IMR-90 (cell line): ENCODE results near the gene RBKS. TPM values are rescaled to one million over a fixed set of nuclear protein-coding genes. Genes with fewer than 3 reads are reported as not detected.
A peak's percentile ranks its signal among the peaks of the same experiment; 100 is the strongest.

Experiments used
- ATAC-seq: fragments of 200-7000 bp; cut with Tn5 transposase; 2 replicates; pipeline ENCODE4 v1.9.1; 2020; ENCODE audit warnings: low read depth, mild to moderate bottlenecking, moderate library complexity
- BruUV-seq: library from RNA; stranded (reverse); fragments of 400-500 nt; replicated peaks from 2 replicates; lab custom pipeline; 2021; lab: Mats Ljungman, UMichigan
- CTCF ChIA-PET: fragments of 300-600 bp; formaldehyde crosslinking; extraction: SDS; loops from one replicate; lab custom pipeline; 2021; ENCODE audit warnings: antibody characterized with exemption; lab: Yijun Ruan, JAX
- POLR2A ChIA-PET: fragments of 300-600 bp; sonication (Branson Sonifier 250); formaldehyde crosslinking; loops from one replicate; lab custom pipeline; 2022; ENCODE audit warnings: antibody characterized with exemption; ENCODE audit not compliant: unreplicated experiment; lab: Charles Lee
- DNase-seq: peaks from one replicate; pipeline ENCODE4 v3.0.0; 2013
- H2AFZ ChIP-seq: replicated peaks from 2 replicates; pipeline ENCODE3; 2013; ENCODE audit warnings: low read length, mild to moderate bottlenecking; ENCODE audit not compliant: poor library complexity
- H2AK5ac ChIP-seq: 2 replicates; pipeline ENCODE4 v1.6.1; 2013; ENCODE audit warnings: low read depth, low read length, inconsistent platforms
- H2AK9ac ChIP-seq: replicated peaks from 2 replicates; pipeline ENCODE3; 2013; ENCODE audit warnings: mild to moderate bottlenecking, low read depth, low read length, moderate library complexity; ENCODE audit not compliant: poor library complexity
- H2BK120ac ChIP-seq: 2 replicates; pipeline ENCODE4 v1.6.1; 2013; ENCODE audit warnings: low read depth, low read length, inconsistent platforms
- H2BK15ac ChIP-seq: 3 replicates; pipeline ENCODE4 v1.6.1; 2013; ENCODE audit warnings: low read depth, low read length, inconsistent platforms
- H2BK20ac ChIP-seq: 2 replicates; pipeline ENCODE4 v1.6.1; 2013; ENCODE audit warnings: low read depth, mild to moderate bottlenecking, inconsistent platforms, low read length, moderate library complexity
- H2BK5ac ChIP-seq: 2 replicates; pipeline ENCODE4 v1.6.1; 2013; ENCODE audit warnings: mild to moderate bottlenecking, low read depth, low read length, inconsistent platforms; ENCODE audit not compliant: poor library complexity, severe bottlenecking
- H3K14ac ChIP-seq: replicated peaks from 2 replicates; pipeline ENCODE4 v1.6.1; 2013; ENCODE audit warnings: low read depth, low read length, inconsistent platforms
- H3K18ac ChIP-seq: 2 replicates; pipeline ENCODE4 v1.6.1; 2013; ENCODE audit warnings: low read depth, low read length, control low read depth
- H3K23ac ChIP-seq: 2 replicates; pipeline ENCODE4 v1.6.1; 2013; ENCODE audit warnings: low read depth, low read length, inconsistent platforms
- H3K27ac ChIP-seq: 2 replicates; pipeline ENCODE4 v1.5.1; 2013; ENCODE audit warnings: mild to moderate bottlenecking, control low read depth, low read length; ENCODE audit not compliant: insufficient read depth
- H3K27me3 ChIP-seq: 2 replicates; pipeline ENCODE4 v1.6.1; 2013; ENCODE audit warnings: low read length; ENCODE audit not compliant: control insufficient read depth, insufficient read depth
- H3K36me3 ChIP-seq: 2 replicates; pipeline ENCODE4 v1.6.1; 2013; ENCODE audit warnings: low read length, mixed read lengths; ENCODE audit not compliant: control insufficient read depth, insufficient read depth
- H3K4ac ChIP-seq: 2 replicates; pipeline ENCODE4 v1.6.1; 2013; ENCODE audit warnings: low read depth, low read length, inconsistent platforms
- H3K4me1 ChIP-seq: 2 replicates; pipeline ENCODE4 v1.6.1; 2013; ENCODE audit warnings: low read length, mixed read lengths; ENCODE audit not compliant: control insufficient read depth, insufficient read depth
- H3K4me2 ChIP-seq: 2 replicates; pipeline ENCODE4 v1.6.1; 2013; ENCODE audit warnings: low read depth, mild to moderate bottlenecking, control low read depth, low read length, moderate library complexity
- H3K4me3 ChIP-seq: 2 replicates; pipeline ENCODE4 v1.5.1; 2013; ENCODE audit warnings: low read depth, mild to moderate bottlenecking, control low read depth, low read length, moderate library complexity; ENCODE audit not compliant: insufficient read depth
- H3K56ac ChIP-seq: 2 replicates; pipeline ENCODE4 v1.6.1; 2013; ENCODE audit warnings: low read length, inconsistent platforms; ENCODE audit not compliant: insufficient read depth; ENCODE audit errors: extremely low read depth
- H3K79me1 ChIP-seq, 2 experiments: 2 replicates each; pipeline ENCODE4 v1.6.1; 2013; ENCODE audit warnings: low read length in 2 of 2, inconsistent platforms in 1 of 2, low read depth in 1 of 2
- H3K9ac ChIP-seq: 2 replicates; pipeline ENCODE4 v1.6.1; 2013; ENCODE audit warnings: low read depth, low read length, control low read depth
- H3K9me1 ChIP-seq: 2 replicates; pipeline ENCODE4 v1.6.1; 2013; ENCODE audit warnings: low read length, inconsistent platforms; ENCODE audit not compliant: insufficient read depth
- H3K9me3 ChIP-seq: 2 replicates; pipeline ENCODE4 v1.6.1; 2013; ENCODE audit warnings: low read length; ENCODE audit not compliant: control insufficient read depth, insufficient read depth
- H4K20me1 ChIP-seq: 2 replicates; pipeline ENCODE4 v1.6.1; 2013; ENCODE audit warnings: low read length, inconsistent platforms; ENCODE audit not compliant: insufficient read depth
- H4K5ac ChIP-seq: 2 replicates; pipeline ENCODE4 v1.6.1; 2013; ENCODE audit warnings: mild to moderate bottlenecking, low read depth, low read length, control low read depth
- H4K8ac ChIP-seq, 2 experiments: 2 replicates each; pipeline ENCODE4 v1.6.1; 2013; ENCODE audit warnings: low read depth in 2 of 2, low read length in 2 of 2, control low read depth in 1 of 2, inconsistent platforms in 1 of 2
- H4K91ac ChIP-seq: 2 replicates; pipeline ENCODE4 v1.6.1; 2013; ENCODE audit warnings: low read depth, low read length, inconsistent platforms; ENCODE audit not compliant: insufficient read depth
- BHLHE40 ChIP-seq: fragments of 150-350 bp; IDR thresholded peaks from 2 replicates; pipeline ENCODE4 v1.6.1; 2016; ENCODE audit warnings: mild to moderate bottlenecking, low read depth, low read length
- CEBPB ChIP-seq: IDR thresholded peaks from 2 replicates; pipeline ENCODE4 v1.6.1; 2012; ENCODE audit warnings: low read depth, low read length, improper control_type of control experiment
- CHD1 ChIP-seq: IDR thresholded peaks from 2 replicates; pipeline ENCODE4 v1.6.1; 2012; ENCODE audit warnings: low read depth, low read length, improper control_type of control experiment
- CTCF ChIP-seq: conservative IDR thresholded peaks from 2 replicates; pipeline ENCODE4 v1.5.1; 2012; ENCODE audit warnings: mild to moderate bottlenecking, low read depth, low read length, improper control_type of control experiment
- ELK1 ChIP-seq: fragments of 150-350 bp; IDR thresholded peaks from 2 replicates; pipeline ENCODE4 v1.6.1; 2016; ENCODE audit warnings: low read depth, mild to moderate bottlenecking, low read length, moderate library complexity, borderline replicate concordance
- MAZ ChIP-seq: IDR thresholded peaks from 2 replicates; pipeline ENCODE4 v1.6.1; 2012; ENCODE audit warnings: low read depth, mild to moderate bottlenecking, low read length, improper control_type of control experiment, moderate library complexity, borderline replicate concordance
- NFE2L2 ChIP-seq: fragments of 150-350 bp; IDR thresholded peaks from 2 replicates; pipeline ENCODE4 v1.6.1; 2016; ENCODE audit warnings: low read depth, mild to moderate bottlenecking, low read length
- RCOR1 ChIP-seq: IDR thresholded peaks from 2 replicates; pipeline ENCODE4 v1.6.1; 2012; ENCODE audit warnings: mild to moderate bottlenecking, low read length, improper control_type of control experiment; ENCODE audit not compliant: insufficient replicate concordance
- RFX5 ChIP-seq: IDR thresholded peaks from 2 replicates; pipeline ENCODE4 v1.8.0; 2012; ENCODE audit warnings: low read depth, mild to moderate bottlenecking, low read length, moderate library complexity
- SMC3 ChIP-seq: fragments of 150-350 bp; IDR thresholded peaks from 2 replicates; pipeline ENCODE4 v1.6.1; 2016; ENCODE audit warnings: low read depth, mild to moderate bottlenecking, antibody characterized with exemption, low read length, moderate library complexity
- USF2 ChIP-seq: fragments of 150-350 bp; IDR thresholded peaks from 2 replicates; pipeline ENCODE4 v1.6.1; 2017; ENCODE audit warnings: mild to moderate bottlenecking, antibody characterized with exemption, low read length, low read depth
- WGBS, 2 experiments: methylation state at CpG; one replicate each; pipeline versions ENCODE4 v1.1.5 to v1.1.7; 2013; ENCODE audit warnings: missing lambda C conversion rate in 2 of 2; ENCODE audit not compliant: insufficient read length in 1 of 2; ENCODE audit errors: extremely low coverage in 2 of 2; 5-methylcytosine and 5-hydroxymethylcytosine counted together
- dilution Hi-C: fragments of 300-500 bp; cut with HindIII; formaldehyde crosslinking; loops from one replicate; pipeline ENCODE4 v1.14.3; 2018; ENCODE audit warnings: low sequenced_read_pairs; ENCODE audit not compliant: unreplicated experiment
- in situ Hi-C: fragments of 300-500 bp; cut with MboI; formaldehyde crosslinking; loops from 3 replicates; pipeline ENCODE4 v1.14.3; 2019; ENCODE audit warnings: low sequenced_read_pairs, inconsistent platforms, mixed read lengths
- intact Hi-C: fragments of 100-400 bp; cut with micrococcal nuclease; formaldehyde crosslinking; loops from 2 replicates; pipeline ENCODE4 v1.10.0; 2022
- polyA plus RNA-seq, 3 experiments: library from polyadenylated mRNA; depleted of rRNA; stranded (reverse); fragments of >200 nt; gene quantifications; 2 replicates each; pipeline ENCODE4 v1.2.3, GENCODE V29; 2012; ENCODE audit warnings: low replicate concordance in 1 of 3
- total RNA-seq: library from RNA; depleted of rRNA; stranded (reverse); fragments of >200 nt; gene quantifications from 2 replicates; pipeline ENCODE4 v1.2.3, GENCODE V29; 2012

RBKS gene
- total and polyA plus RNA-seq, 2 of the 4 experiments (the other 2 are of a cell fraction): 1.1 to 1.4 TPM

GRCh38 chr2:27772804-27773203, 117.4 kb downstream of the RBKS start:
- Histone ChIP-seq H3K14ac (0 out of 2 replicates have a peak overlapping the region, but pooled peaks have one; percentile 30), H3K4me2 (peak overlapping the region; percentile 90), H3K56ac (peak overlapping the region; percentile 27; the same call in 1 of the 2 replicates), H3K23ac (no peak overlapping the region; the same call in 1 of the 2 replicates), H3K18ac (peak overlapping the region; percentile 71; the same call in 1 of the 2 replicates), H4K5ac (peak overlapping the region; percentile 78; the same call in 1 of the 2 replicates), H3K4ac (peak overlapping the region; percentile 57; the same call in 1 of the 2 replicates), H3K27ac (peak overlapping the region; percentile 70; the same call in 1 of the 2 replicates), H2AK9ac (no peak overlapping the region), H3K36me3 (peaks cover 7% of the 10 kb centered on the region), H3K27me3 (no peaks in the 10 kb centered on the region), H3K4me3 (peak overlapping the region; percentile 73; the same call in 1 of the 2 replicates), H4K91ac (peak overlapping the region; percentile 37; the same call in 1 of the 2 replicates), H3K9me1 (peaks cover 2% of the 10 kb centered on the region; the same call in 1 of the 2 replicates), H2BK15ac (no peak overlapping the region), H2BK20ac (peak overlapping the region; percentile 4; the same call in 1 of the 2 replicates), H2BK120ac (peak overlapping the region; percentile 14; the same call in 1 of the 2 replicates), H2AK5ac (no peak overlapping the region), H2BK5ac (peak overlapping the region; percentile 97), H3K9ac (peak overlapping the region; percentile 60; the same call in 1 of the 2 replicates), H3K79me1 (peaks cover 7 to 54% of the 10 kb centered on the region in 2 experiments), H3K4me1 (peaks cover 12% of the 10 kb centered on the region), H3K9me3 (no peaks in the 10 kb centered on the region), H2AFZ (no peak overlapping the region), H4K8ac (peak overlapping the region in 1 of 2 experiments; percentile 51; a peak in 2 of 4 replicates), H4K20me1 (no peaks in the 10 kb centered on the region)
- intact Hi-C loops (loop anchor here (2.0 to 10.0 kb wide), 2 partner anchors 26 to 182 kb away; no protein-coding TSS in a partner anchor), in situ Hi-C loops (no loop called here), dilution Hi-C loops (no loop called here)
- ATAC-seq (no peak), DNase-seq (peak; percentile 35)
- ChIA-PET POLR2A (interaction anchor here (1.2 kb wide), 1 partner anchor 18 kb away, joined by 4 read pairs; no protein-coding TSS in a partner anchor), CTCF (interaction anchor here (0.6 kb wide), 1 partner anchor 622 kb away, joined by 3 read pairs; no protein-coding TSS in a partner anchor)
- no CpG with 5 or more reads among the region's 2 CpGs for WGBS, 2 experiments
- TF ChIP-seq CEBPB (no peak), CTCF (no peak), ELK1 (no peak), BHLHE40 (no peak), NFE2L2 (no peak), SMC3 (no peak), CHD1 (no peak), RCOR1 (no peak), MAZ (no peak), USF2 (no peak), RFX5 (no peak)
- no TSS peak for BruUV-seq
